Keratinocyte (primary cell): ENCODE data around the gene CRISP3. TPM values are rescaled to one million over a fixed set of nuclear protein-coding genes. Genes with fewer than 3 reads are reported as not detected.

Experiments
- DNase-seq: peaks from one replicate; pipeline ENCODE4 v3.0.0-alpha.2; 2011; ENCODE audit warnings: low read depth, missing footprints, low spot score
- FAIRE-seq: peaks from 2 replicates; lab custom pipeline; 2011; peaks lifted over from hg19 to GRCh38; lab: Jason Lieb, UNC
- H2AFZ ChIP-seq: 2 replicates; pipeline ENCODE4 v1.6.0; 2012; ENCODE audit warnings: low read length, control low read depth, inconsistent platforms; ENCODE audit not compliant: control insufficient read depth
- H3K27ac ChIP-seq: 2 replicates; pipeline ENCODE4 v1.5.1; 2011; ENCODE audit warnings: low read length; ENCODE audit not compliant: control insufficient read depth, insufficient read depth
- H3K27me3 ChIP-seq: 3 replicates; pipeline ENCODE4 v1.6.0; 2011; ENCODE audit warnings: low read length; ENCODE audit not compliant: control insufficient read depth, insufficient read depth; ENCODE audit errors: extremely low read depth
- H3K36me3 ChIP-seq, 2 experiments: 2 replicates in 1 of 2; 3 replicates in 1 of 2; pipeline ENCODE4 v1.5.1; 2011; ENCODE audit warnings: low read length in 2 of 2, mild to moderate bottlenecking in 1 of 2; ENCODE audit not compliant: control insufficient read depth in 2 of 2, insufficient read depth in 2 of 2; ENCODE audit errors: extremely low read depth in 1 of 2
- H3K4me1 ChIP-seq: 3 replicates; pipeline ENCODE4 v1.5.1; 2011; ENCODE audit warnings: low read length; ENCODE audit not compliant: control insufficient read depth, insufficient read depth; ENCODE audit errors: extremely low read depth
- H3K4me2 ChIP-seq: 3 replicates; pipeline ENCODE4 v1.6.0; 2011; ENCODE audit warnings: low read depth, low read length; ENCODE audit not compliant: control insufficient read depth, insufficient read depth; ENCODE audit errors: extremely low read depth
- H3K4me3 ChIP-seq, 3 experiments: fragments of 200-600 bp in 1 of 3; sonication (generic) in 1 of 3; 2 replicates in 2 of 3; 3 replicates in 1 of 3; pipeline ENCODE4 v1.5.1; 2011 to 2016; ENCODE audit warnings: low read length in 3 of 3, mild to moderate bottlenecking in 3 of 3, control low read depth in 2 of 3, inconsistent platforms in 1 of 3, low read depth in 1 of 3, mixed read lengths in 1 of 3, mixed run types in 1 of 3, moderate library complexity in 1 of 3; ENCODE audit not compliant: control insufficient read depth in 2 of 3, insufficient read depth in 2 of 3; ENCODE audit errors: extremely low read depth in 1 of 3
- H3K79me2 ChIP-seq: 2 replicates; pipeline ENCODE4 v1.6.0; 2012; ENCODE audit warnings: low read length; ENCODE audit not compliant: control insufficient read depth, insufficient read depth
- H3K9ac ChIP-seq: 3 replicates; pipeline ENCODE4 v1.6.0; 2011; ENCODE audit warnings: low read length; ENCODE audit not compliant: control insufficient read depth, insufficient read depth; ENCODE audit errors: extremely low read depth
- H3K9me1 ChIP-seq: 3 replicates; pipeline ENCODE4 v1.6.0; 2011; ENCODE audit warnings: low read length; ENCODE audit not compliant: control insufficient read depth, insufficient read depth; ENCODE audit errors: extremely low read depth
- H3K9me3 ChIP-seq: 2 replicates; pipeline ENCODE4 v1.5.1; 2012; ENCODE audit warnings: low read depth, low read length; ENCODE audit not compliant: control insufficient read depth
- H4K20me1 ChIP-seq: 3 replicates; pipeline ENCODE4 v1.6.0; 2011; ENCODE audit warnings: low read length; ENCODE audit not compliant: control insufficient read depth, insufficient read depth; ENCODE audit errors: extremely low read depth
- CTCF ChIP-seq, 3 experiments: IDR thresholded peaks in 1 of 3; conservative IDR thresholded peaks in 1 of 3; optimal IDR thresholded peaks in 1 of 3; 2 replicates in 2 of 3; 3 replicates in 1 of 3; pipeline versions ENCODE3 to v1.5.1; 2011; ENCODE audit warnings: low read length in 3 of 3, mild to moderate bottlenecking in 3 of 3, moderate library complexity in 2 of 3, control low read depth in 1 of 3, inconsistent platforms in 1 of 3; ENCODE audit not compliant: insufficient read depth in 2 of 3; ENCODE audit errors: extremely low read depth in 1 of 3
- EZH2 ChIP-seq: IDR thresholded peaks from one replicate; pipeline ENCODE4 v1.6.1; 2012; ENCODE audit warnings: inconsistent platforms, mild to moderate bottlenecking, low read length, moderate library complexity
- dilution Hi-C: fragments of 300-500 bp; cut with MboI; formaldehyde crosslinking; loops from one replicate; pipeline ENCODE4 v1.7.0; 2020; ENCODE audit warnings: low sequenced_read_pairs; ENCODE audit not compliant: extremely low pct_ligation_motif_present
- polyA plus RNA-seq, 5 experiments: library from polyadenylated mRNA; depleted of rRNA in 3 of 5; stranded (reverse) in 3 of 5; stranded (forward) in 1 of 5; unstranded in 1 of 5; fragments of >200 nt; gene quantifications; 1 replicate in 1 of 5; 2 replicates in 3 of 5; 3 replicates in 1 of 5; pipeline versions ENCODE4 v1.2.1 to v1.2.3, GENCODE V29; 2011 to 2012; ENCODE audit warnings: missing spikeins in 2 of 5, low read depth in 1 of 5, low replicate concordance in 1 of 5

Gene CRISP3
- polyA plus RNA-seq, 1 donor (not counting 4 experiments of a cell fraction or from before 2014, with no cell fraction given) = 0.04 TPM

GRCh38 chr6:49720372-49720771, 23.8 kb downstream of the CRISP3 start:
- H3K27ac ChIP-seq = no peak overlapping the region
- H3K4me2 ChIP-seq = no peak overlapping the region
- H3K4me1 ChIP-seq = no peaks in the 10 kb centered on the region
- no peak overlapping the region for H3K4me3 ChIP-seq
- no peak overlapping the region for H2AFZ ChIP-seq
- no peak for DNase-seq
- H4K20me1 ChIP-seq = no peaks in the 10 kb centered on the region
- no peaks in the 10 kb centered on the region for H3K27me3 ChIP-seq
- H3K9ac ChIP-seq = no peak overlapping the region
- no peak for FAIRE-seq
- no peak for TF ChIP-seq CTCF (optimal IDR thresholded peaks at IDR 0.05 in 1 of 3, IDR thresholded peaks at IDR 0.05 in 1 of 3, conservative IDR thresholded peaks at IDR 0.05 in 1 of 3; ENCODE audit: extremely low read depth in 1 of 3, insufficient read depth in 2 of 3, low read length in 3 of 3)
- TF ChIP-seq EZH2 = no peak
- dilution Hi-C loops = no loop called here
- no peaks in the 10 kb centered on the region for H3K9me3 ChIP-seq
- no peaks in the 10 kb centered on the region for H3K36me3 ChIP-seq
- H3K9me1 ChIP-seq = no peaks in the 10 kb centered on the region
- H3K79me2 ChIP-seq = no peaks in the 10 kb centered on the region

GRCh38 chr6:49713346-49713745, 30.8 kb downstream of the CRISP3 start, which contains the start of gene CRISP2:
Gene CRISP2, minus strand, starts transcription at chr6:49713543. Its CDS starts 4,347 bp downstream, at chr6:49709196.
- H3K27me3 ChIP-seq = peaks cover 10% of the 10 kb centered on the region
- H3K27ac ChIP-seq = no peak within 1 kb of the TSS
- no peaks in the 10 kb centered on the region for H3K36me3 ChIP-seq
- no peaks in the 10 kb centered on the region for H3K9me3 ChIP-seq
- TF ChIP-seq EZH2 (no peak), CTCF (optimal IDR thresholded peaks at IDR 0.05 in 1 of 3, IDR thresholded peaks at IDR 0.05 in 1 of 3, conservative IDR thresholded peaks at IDR 0.05 in 1 of 3; ENCODE audit: extremely low read depth in 1 of 3, insufficient read depth in 2 of 3, low read length in 3 of 3) (no peak)
- no peak for DNase-seq
- H2AFZ ChIP-seq = peak within 1 kb of the TSS; percentile 44
- H3K4me3 ChIP-seq = peak within 1 kb of the TSS in 2 of 3 experiments; percentile 37 to 62
- H3K79me2 ChIP-seq = no peaks in the 10 kb centered on the region
- FAIRE-seq = no peak
- H3K4me1 ChIP-seq = no peaks in the 10 kb centered on the region
- no peak within 1 kb of the TSS for H3K9ac ChIP-seq
- no peaks in the 10 kb centered on the region for H4K20me1 ChIP-seq
- dilution Hi-C loops = no loop called here
- peak within 1 kb of the TSS; percentile 83 for H3K4me2 ChIP-seq
- H3K9me1 ChIP-seq = no peaks in the 10 kb centered on the region
